GM19438 (cell line): Measurements from ENCODE around the gene NPEPL1.
"Not testable (repeated sequence)": the region's sequence is repeated elsewhere in the genome, so short reads cannot be mapped to it uniquely, and the experiment has no call there.

Experiments
- ATAC-seq: cut with Tn5 transposase; IDR thresholded peaks from one replicate; pipeline ENCODE4 v1.9.1; 2021; ENCODE audit warnings: low read depth; ENCODE audit not compliant: unreplicated experiment

NPEPL1 gene

DNA sequence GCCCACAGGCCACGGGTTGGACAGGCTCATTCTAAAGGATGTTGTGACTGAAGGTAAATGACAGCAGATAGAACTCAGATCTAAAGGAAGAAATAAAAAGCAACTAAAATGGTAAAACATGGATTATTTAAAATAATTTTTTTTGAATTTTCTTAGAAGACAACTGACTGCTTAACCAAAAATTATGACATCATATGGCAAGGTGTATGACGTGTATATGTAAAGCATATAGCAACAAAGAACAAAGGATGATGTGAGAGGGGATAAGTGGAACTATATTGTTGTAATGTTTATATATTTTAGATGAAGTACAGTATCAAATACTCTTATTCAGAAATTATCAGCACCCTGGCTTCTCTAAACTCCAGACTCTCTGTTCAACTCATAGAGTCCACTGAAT lies 38.6 kb downstream of the NPEPL1 start:
- ATAC-seq: no peak

DNA sequence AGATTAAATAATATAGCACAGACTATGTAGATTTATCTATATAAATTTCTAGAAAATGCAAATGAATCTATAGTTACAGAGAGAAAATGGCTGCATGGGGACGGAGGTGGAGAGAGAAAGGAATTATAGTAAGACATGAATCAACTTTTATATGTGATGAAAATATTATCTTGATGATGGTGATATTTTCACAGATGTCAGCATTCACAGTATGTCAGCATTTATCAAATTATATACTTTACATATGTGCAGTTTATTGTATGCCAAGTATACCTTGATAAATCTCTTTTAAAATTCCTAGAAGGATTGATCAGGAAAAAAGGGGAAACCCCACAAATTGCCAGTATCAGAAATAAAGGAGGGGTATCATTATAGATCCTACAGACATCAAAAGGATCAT lies 44.6 kb downstream of the NPEPL1 start:
- ATAC-seq: no peak

DNA sequence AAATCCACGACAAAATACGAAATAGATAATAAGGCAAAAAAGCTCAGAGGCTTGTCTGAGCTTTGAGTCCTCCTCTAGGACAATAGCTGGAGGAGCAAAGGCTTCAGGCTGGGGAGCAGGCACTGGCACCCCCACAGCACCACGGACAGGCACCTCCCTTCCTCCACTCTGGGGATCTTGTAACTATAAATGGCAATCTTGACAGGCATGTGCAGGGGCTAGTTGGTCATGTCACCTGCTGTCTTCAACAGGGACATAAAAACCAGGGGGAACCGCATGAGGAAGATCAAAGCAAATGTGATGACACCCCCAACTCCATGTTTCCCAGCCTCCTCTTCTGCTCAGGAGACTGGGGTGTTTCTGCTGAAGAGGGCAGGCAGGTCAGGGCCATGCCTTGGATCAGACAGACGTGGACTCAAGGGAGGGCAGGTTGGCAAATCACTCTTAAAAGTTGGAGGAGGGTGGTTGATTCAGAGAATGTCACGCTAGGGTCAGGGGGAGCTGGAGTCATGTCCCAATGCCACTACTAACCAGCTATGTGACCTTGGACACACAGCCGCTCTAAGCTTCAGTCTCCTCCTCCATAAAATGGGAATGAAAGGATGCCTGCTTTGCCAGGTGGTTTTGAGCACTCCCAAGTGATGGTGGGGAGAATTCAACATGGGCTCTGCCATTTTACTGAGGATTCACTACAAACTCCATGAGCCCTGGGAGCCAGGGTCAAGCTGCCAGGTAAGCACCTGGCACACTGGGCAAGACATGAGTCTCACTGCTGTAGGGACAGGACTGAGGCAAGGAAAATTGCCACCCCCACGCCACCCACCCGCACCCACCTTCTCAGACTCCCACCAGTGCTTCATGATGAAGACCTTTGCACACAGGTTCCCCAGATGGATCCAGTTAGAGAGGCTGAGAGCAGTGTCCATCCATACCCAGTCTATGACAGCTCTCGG lies 48.0 kb downstream of the NPEPL1 start:
- ATAC-seq: no peak

DNA sequence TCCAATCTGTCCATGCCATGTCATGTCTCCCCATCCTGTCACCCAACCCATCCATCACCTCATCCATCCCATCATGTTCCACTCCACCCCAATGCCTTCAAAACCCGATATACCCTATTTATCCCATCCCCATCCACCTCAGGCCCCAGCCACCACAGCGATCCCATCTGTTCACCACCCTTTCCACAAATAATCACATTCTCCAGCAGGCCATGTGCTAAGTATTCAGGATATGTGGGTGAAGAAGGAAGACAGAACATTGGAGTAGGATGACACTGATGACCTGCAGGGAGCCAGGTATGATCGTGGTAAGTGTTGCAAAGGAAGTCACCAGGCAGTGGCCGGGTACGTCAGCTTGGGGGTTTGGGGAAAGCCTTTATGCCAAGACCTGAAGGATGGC lies 48.8 kb downstream of the NPEPL1 start:
- ATAC-seq: no peak

DNA sequence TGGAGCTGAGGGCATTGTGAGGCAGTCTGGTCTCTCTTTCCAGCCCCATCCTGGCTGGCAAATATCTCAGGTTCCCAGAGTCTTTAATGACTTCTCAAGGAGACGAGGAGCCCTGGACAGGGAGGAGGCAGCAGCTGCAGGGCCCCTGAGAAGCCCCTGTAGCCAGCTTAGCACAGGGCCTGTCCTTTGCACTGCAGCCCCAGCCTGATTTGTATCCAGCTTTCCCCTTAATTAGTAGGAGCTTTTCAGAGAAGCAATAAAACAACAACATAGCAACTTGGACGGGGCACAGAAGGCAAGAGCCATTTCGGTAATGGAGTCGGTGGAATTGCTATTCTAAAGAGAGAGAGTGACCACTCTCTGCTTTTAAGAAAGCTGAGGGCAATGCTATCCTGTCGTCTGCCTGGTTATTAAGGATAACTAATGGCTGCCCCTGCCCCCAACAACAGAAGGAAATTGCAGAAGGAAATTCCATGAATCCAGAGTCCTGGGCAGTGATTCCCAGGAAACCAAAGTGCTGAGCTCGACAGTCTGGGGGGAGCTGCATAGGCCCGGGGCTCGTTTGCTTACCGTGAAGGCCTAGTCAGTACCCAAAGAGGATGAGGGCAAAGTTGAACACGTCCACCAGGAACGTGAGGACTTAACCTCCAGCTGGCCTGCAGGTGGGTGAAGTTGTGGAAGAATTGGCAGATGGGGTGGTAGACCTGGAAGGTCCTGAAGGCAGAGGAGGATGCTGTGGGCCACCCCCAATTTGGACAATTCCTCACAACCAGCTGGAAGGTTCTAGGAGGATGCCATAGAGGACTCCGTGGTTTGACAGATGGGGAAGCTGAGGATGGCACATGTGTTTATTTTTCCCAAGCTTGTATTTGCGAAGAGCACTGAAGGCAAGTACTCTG lies 50.3 kb downstream of the NPEPL1 start:
- ATAC-seq: no peak

DNA sequence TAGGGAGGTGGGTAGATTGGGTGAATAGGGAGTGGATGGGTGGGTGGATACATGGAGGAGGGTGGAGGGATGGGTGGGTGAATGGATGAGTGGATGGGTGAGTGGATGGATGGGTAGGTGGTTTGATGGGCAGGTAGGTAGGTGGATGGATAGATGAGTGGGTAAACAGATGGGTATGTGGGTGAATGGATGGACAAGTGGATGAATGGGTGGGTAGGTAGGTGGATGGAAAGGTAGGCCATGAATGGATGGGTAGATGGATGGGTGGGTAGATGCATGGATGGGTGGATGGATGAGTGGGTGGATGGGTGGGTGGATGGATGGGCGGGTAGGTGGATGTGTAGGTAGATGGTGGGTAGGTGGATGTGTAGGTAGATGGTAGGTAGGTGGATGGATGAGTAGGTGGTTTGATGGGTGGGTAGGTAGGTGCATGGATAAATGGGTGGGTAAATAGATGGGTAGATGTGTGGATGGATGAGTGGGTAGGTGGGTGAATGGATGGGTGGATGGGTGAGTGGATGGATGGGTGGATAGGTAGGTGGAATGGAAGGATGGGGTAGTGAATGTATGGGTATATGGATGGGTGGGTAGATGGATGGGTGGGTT lies 51.4 kb downstream of the NPEPL1 start:
- ATAC-seq: no peak

DNA sequence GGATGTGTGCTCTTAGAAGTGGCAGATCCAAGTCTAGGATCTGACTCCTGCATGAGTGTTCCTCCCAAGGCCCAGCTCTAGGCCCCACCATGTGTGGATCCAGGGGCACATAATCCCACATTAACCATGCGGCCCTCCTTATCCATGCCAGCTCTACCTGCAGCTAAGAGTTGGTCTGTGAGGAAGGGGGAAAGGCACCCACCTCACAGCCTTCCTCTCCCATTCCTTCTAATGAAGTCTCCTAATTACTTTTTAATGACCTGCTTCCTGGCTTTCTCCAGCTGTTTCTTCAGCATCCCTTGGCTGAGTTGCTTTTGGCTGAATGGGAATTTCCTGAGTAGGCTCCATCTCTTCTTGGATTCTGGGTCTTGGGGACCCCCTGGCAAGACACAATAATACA lies 52.2 kb downstream of the NPEPL1 start:
- ATAC-seq: no peak

DNA sequence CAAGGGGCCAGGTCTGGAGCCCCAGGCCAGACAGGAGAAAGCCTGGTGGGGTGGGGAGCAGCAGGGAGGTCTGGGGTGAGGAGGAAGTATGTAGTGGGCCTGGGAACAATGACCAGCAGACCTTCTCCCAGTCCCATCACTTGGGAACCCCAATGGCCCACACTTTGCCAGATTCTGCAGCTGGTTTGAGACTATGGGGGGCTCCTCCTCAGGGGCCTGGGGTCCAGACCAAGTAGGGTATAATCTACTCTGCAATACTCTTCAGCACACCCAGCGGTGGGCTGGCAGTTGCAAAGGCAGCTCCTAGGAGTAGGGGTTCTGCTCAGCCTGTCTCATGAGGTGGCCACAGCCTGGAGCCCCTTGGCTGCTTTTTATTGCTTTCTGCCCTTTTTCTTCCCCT lies 52.8 kb downstream of the NPEPL1 start:
- ATAC-seq: no peak

DNA sequence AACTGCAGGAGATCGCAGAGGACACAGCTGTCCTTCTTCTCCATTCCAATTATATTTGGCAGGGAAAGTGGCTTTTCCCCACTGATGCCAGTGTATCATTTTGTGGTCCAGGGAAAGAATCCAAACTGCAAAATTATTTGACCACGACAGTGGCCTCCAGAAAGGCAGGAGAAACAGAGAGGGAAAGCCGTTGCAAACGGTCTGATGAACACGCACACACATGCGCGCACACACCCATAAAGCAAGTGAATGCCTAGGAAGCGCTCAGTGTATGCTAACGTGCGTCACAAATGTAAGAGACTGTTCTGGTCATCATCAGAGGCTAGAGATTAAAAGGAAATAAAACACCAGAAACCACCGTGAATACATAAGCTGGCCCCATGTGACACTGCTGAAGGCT lies 54.0 kb downstream of the NPEPL1 start:
- ATAC-seq: no peak

DNA sequence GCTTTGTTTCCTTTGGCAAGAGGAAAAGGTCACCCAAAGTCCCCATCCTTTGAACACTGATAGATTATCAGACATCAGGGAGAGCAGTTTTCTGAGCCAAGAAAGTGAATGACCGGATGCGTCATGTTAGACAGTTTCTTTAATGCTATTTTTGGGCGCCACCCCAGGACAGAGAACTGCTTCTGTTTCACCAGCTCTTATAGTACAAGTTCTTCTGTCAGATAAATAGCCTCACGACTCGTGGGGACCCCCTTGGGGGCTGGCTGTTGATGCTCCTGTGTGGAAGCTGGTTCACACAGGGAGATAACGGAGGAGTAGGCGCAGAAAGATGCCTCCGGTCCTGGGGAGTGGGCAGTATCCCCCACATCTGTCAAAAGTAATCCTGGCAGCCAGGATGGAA lies 54.6 kb downstream of the NPEPL1 start:
- no peak for ATAC-seq

DNA sequence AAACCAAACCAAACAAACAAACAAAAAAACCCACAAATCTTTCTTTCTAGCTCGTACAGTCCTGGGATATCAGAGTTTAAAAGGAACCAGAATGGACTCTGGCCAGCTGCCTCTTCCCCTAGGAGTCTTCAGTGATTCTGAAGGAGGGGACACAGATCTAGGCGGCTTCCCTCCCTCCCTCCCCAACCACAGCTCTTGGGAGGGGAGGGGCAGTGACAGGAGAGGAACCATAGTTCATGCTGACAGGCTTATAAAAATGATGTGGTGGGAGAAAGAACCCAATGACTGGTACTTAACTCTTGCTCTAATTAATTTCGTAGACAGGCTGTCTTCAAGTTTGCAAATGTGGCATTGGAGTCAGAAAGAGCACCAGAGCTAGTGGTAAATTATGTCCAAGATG lies 56.0 kb downstream of the NPEPL1 start:
- ATAC-seq: no peak

DNA sequence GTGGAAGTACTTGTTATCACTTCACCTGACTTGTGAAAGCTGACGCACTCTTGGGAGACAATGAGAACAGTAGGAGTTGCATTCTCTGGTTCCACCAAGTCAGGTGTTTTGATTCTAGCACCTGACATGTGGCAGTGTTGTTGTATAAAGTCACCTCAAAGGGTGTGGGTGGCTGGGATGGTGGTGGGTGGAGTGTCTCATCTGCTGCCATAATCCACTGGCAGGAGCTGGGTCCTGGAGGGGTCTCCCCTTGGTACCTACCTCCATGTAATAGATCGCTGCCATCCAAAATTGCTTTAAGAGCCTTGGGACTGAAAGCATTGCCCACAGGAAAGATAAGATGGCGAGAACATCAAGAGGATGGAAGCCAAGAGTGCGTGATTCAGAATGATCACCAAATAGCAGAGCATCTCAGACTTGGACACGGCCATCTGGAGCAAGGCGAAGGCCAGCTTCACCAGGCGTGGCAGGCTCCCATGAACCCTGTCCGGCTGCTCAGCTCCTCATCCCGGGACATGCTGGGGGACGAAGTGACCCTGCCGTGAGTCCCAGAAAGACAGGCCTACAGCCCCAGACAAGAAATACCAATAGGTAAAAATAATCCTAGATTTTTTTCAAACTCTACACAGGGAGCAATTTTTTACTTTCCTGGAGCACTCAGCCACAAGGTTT lies 56.6 kb downstream of the NPEPL1 start:
- ATAC-seq: no peak

DNA sequence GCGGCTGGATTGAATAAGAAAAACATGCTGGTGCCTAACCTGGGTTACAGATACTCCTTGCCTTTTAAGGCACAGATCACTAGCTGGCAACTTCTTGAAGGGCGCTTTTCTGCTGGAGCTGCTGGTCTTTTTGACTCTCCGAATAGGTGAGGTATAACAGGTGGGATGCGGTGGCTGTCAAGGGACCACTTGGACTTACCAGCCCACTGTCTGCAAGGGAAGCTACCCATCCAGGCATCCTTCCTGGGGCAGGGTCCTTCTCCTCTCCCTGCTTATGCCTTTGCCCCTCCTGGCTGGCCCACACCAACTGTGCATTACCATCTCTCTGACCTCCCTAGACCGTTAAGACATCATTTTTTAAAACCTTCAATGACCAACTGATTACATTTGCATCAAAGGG lies 57.4 kb downstream of the NPEPL1 start:
- ATAC-seq: no peak

DNA sequence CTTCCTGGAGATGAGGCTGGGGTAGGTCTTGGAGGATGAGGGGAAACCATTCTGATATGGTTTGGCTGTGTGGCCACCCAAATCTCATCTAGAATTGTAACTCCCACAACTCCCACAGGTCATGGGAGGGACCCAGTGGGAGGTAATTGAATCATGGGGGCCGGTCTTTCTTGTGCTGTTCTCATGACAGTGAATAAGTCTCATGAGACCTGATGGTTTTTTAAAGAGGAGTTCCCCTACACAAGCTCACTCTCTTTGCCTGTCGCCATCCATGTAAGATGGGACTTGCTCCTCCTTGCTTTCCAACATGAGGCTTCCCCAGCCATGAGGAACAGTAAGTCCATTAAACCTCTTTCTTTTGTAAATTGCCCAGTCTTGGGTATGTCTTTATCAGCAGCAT lies 58.1 kb downstream of the NPEPL1 start:
- not testable (repeated sequence) for ATAC-seq

DNA sequence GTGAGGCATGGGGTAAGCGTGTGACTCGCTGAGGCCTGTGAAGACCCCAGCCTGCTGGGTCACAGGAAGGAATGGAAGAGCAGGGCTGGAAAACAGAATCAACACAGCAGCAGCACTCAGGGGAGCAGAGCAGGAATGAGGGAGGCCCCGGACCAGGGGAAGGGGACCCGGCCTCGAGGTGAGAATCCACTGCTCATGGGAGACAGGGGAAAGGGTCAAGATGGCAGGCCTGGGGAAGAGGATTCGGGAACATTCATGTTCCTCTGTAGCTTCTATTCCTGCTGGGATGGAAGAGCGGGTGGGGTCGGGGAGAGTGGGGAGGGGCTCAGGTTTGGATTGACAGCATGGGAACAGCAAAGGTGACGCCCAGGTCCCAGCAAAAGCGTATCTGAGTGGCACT lies 59.4 kb downstream of the NPEPL1 start:
- ATAC-seq: no peak

DNA sequence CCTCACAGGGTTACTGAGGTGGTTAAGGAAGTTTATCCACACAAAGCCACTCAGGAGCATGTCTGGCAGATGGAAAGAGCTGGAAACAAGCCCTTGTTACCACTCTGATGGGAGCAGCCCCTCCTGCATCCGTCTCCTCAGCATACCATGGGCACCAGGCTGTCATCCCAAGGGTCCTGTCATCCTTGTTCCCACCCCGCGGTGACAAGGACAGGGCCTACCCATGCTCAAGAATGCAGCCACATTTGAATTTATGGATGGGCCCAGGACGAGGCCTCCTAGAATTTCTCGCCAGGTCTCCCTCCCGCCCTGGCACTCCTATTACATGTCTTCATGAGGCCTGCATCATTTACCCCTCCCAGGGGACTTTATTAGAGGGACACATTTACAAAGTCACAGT lies 60.0 kb downstream of the NPEPL1 start:
- ATAC-seq: no peak

DNA sequence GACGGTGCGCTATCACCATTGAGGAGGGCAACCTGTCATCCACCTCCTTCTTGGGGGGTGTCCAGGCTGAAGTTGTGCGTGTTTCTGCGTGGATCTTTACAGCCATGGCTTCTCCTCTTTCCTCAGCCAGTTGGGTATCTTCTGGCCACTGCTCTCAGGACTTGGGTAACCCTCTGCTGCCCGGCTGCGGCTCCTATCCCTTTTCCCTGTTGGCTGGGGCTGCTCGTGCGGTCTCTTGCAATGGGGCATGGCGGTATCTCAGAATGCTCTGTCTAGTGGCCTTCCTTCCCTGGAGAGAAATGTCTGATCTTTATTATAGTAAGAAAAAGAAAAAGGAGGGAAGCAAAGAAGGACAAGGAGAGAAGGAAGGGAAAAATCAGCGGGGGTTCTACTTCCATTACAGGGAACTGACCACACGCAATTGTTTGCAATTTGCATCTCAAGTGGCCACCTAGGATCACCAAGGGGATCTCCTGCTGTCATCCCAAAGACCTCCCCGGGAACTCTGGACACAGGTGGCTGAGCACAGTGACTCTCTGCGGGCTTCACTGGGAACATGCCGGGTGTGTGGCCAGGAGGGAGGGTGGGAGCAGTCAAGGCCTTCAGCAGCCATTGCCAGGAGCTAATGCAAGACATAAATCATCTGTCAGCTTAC lies 60.8 kb downstream of the NPEPL1 start:
- ATAC-seq: no peak

DNA sequence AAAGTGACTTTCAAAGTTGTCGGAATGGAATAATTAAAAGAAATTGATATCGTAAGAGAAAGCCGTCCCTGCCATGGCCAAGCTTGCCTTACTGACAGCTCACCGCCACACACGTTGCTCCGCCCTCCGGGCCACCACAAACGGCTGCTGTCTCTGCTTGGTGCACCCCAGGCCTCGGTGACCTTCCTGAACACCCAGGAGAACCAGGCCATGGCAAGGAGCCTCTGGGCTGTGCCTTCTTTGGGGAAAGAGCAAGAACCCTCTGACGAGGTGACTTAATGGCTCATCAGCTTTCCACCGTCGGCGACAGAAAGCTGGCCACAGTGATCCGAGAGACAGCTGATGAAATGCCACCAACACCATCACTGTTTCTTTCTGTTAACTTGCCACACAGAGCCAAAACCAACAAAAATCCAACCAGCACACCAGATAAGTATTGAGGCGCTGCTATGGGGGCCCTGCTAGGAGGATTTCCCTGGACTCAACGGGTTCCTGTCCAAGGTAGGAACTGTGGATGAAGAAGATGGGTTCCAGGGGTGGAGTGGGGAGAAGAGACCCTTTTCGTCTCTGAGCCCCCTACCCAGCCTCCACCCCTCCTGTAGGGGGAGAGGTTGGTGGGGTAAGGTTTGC lies 61.4 kb downstream of the NPEPL1 start:
- no peak for ATAC-seq

DNA sequence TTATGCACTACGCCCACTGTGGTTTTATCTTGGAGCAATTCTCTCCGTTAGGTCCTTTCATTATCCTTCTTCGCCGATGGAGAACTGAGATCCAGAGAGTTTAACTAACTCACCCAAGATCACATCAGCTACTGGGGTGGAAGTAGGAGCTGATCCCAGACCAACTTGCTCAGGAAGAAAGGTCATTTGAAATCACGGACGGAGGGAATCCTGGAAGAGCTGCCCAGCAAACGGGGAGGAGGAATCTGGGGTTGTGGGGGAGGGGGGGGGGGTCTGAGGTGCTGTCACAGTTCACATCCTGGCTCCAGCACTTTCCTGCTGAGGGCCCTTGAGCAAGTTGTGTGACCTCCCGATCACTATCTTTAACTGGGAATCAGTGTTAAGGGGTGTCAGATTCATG lies 62.0 kb downstream of the NPEPL1 start:
- no peak for ATAC-seq
